HG03378 (cell line): ENCODE data around the gene SMPDL3A.
A peak's percentile ranks its signal among the peaks of the same experiment; 100 is the strongest.

Source experiments
- ATAC-seq: cut with Tn5 transposase; IDR thresholded peaks from one replicate; pipeline ENCODE4 v1.9.1; 2021; ENCODE audit warnings: mild to moderate bottlenecking, moderate library complexity; ENCODE audit not compliant: unreplicated experiment

The SMPDL3A gene

GRCh38 chr6:122845916-122846612 is 57.0 kb downstream of the SMPDL3A start:
- ATAC-seq, result no peak

GRCh38 chr6:122853259-122853995 is 64.4 kb downstream of the SMPDL3A start:
- peak; percentile 96 for ATAC-seq
